Caco-2 (cell line): ENCODE measurements around the gene IRF1. TPM values are rescaled to one million over a fixed set of nuclear protein-coding genes. Genes with fewer than 3 reads are reported as not detected.
A peak's percentile ranks its signal among the peaks of the same experiment; 100 is the strongest.
"Not testable (repeated sequence)": the region's sequence is repeated elsewhere in the genome, so short reads cannot be mapped to it uniquely, and the experiment has no call there.

Experiments
- BruUV-seq: library from RNA; stranded (reverse); fragments of 400-500 nt; replicated peaks from 2 replicates; lab custom pipeline; 2021; lab: Mats Ljungman, UMichigan
- CTCF ChIA-PET: fragments of 300-600 bp; sonication (Branson Sonifier 250); formaldehyde crosslinking; loops from one replicate; lab custom pipeline; 2022; ENCODE audit warnings: antibody characterized with exemption; lab: Charles Lee
- POLR2A ChIA-PET: fragments of 300-600 bp; sonication (Branson Sonifier 250); formaldehyde crosslinking; loops from one replicate; lab custom pipeline; 2022; ENCODE audit warnings: antibody characterized with exemption; lab: Charles Lee
- DNase-seq, 2 experiments: peaks; one replicate each; pipeline versions ENCODE4 v3.0.0 to v3.0.0-alpha.2; 2020 to 2022
- H3K27me3 ChIP-seq: replicated peaks from 2 replicates; pipeline ENCODE4 v1.6.0; 2011; ENCODE audit warnings: low read length; ENCODE audit not compliant: control insufficient read depth, insufficient read depth
- H3K36me3 ChIP-seq: 2 replicates; pipeline ENCODE4 v1.5.1; 2011; ENCODE audit warnings: low read length; ENCODE audit not compliant: control insufficient read depth, insufficient read depth
- H3K4me1 ChIP-seq: fragments of 250-450 bp; sonication (Bioruptor Pico); 2 replicates; pipeline ENCODE4 v1.5.1; 2020; ENCODE audit warnings: mild to moderate bottlenecking
- H3K4me3 ChIP-seq: 2 replicates; pipeline ENCODE4 v1.5.1; 2011; ENCODE audit warnings: low read depth, mild to moderate bottlenecking, control low read depth, low read length
- H3K9me3 ChIP-seq: fragments of 250-450 bp; sonication (Bioruptor Pico); 2 replicates; pipeline ENCODE4 v1.5.1; 2020; ENCODE audit warnings: mild to moderate bottlenecking, moderate library complexity
- H3K27ac Mint-ChIP-seq: one replicate; pipeline ENCODE4 v1.8.0; 2022; ENCODE audit warnings: mixed read lengths; ENCODE audit not compliant: unreplicated experiment
- H3K27me3 Mint-ChIP-seq: one replicate; pipeline ENCODE4 v1.8.0; 2022; ENCODE audit warnings: mixed read lengths; ENCODE audit not compliant: insufficient read depth, unreplicated experiment
- H3K36me3 Mint-ChIP-seq: one replicate; pipeline ENCODE4 v1.8.0; 2022; ENCODE audit warnings: mild to moderate bottlenecking, mixed read lengths; ENCODE audit not compliant: insufficient read depth, unreplicated experiment
- H3K4me1 Mint-ChIP-seq: one replicate; pipeline ENCODE4 v1.8.0; 2022; ENCODE audit warnings: low read depth, mixed read lengths; ENCODE audit not compliant: unreplicated experiment
- H3K4me3 Mint-ChIP-seq: one replicate; pipeline ENCODE4 v1.8.0; 2022; ENCODE audit warnings: mild to moderate bottlenecking, moderate library complexity, mixed read lengths; ENCODE audit not compliant: unreplicated experiment
- H3K9me3 Mint-ChIP-seq: one replicate; pipeline ENCODE4 v1.8.0; 2022; ENCODE audit warnings: mixed read lengths; ENCODE audit not compliant: unreplicated experiment
- CTCF ChIP-seq, 2 experiments: fragments of 200-600 bp in 1 of 2; IDR thresholded peaks; 1 replicate in 1 of 2; 2 replicates in 1 of 2; pipeline versions ENCODE4 v1.5.1 to v1.8.0; 2011 to 2022; ENCODE audit warnings: antibody characterized with exemption in 1 of 2, control low read depth in 1 of 2, inconsistent platforms in 1 of 2, low read depth in 1 of 2, low read length in 1 of 2, mild to moderate bottlenecking in 1 of 2, moderate library complexity in 1 of 2; ENCODE audit not compliant: insufficient read depth in 1 of 2, severe bottlenecking in 1 of 2, unreplicated experiment in 1 of 2
- intact Hi-C: fragments of 100-400 bp; cut with micrococcal nuclease; formaldehyde crosslinking; loops from one replicate; pipeline ENCODE4 v1.10.0; 2022; ENCODE audit not compliant: unreplicated experiment
- total RNA-seq: library from RNA; stranded (reverse); gene quantifications from 2 replicates; pipeline ENCODE4 v1.2.3, GENCODE V29; 2022

Gene IRF1
- total RNA-seq, 1 experiment from 2014 or later, result 16.8 TPM

GRCh38 chr5:132526290-132526973, 35.9 kb upstream of the IRF1 start:
- peaks cover 12% of the 10 kb centered on the region for H3K9me3 Mint-ChIP-seq
- H3K4me1 Mint-ChIP-seq, result peaks cover under 1% of the 10 kb centered on the region
- POLR2A ChIA-PET, result interaction anchor here (1.9 kb wide), 1 partner anchor 30 kb away, joined by 5 read pairs; the partner anchor contains the start of gene RAD50

DNA sequence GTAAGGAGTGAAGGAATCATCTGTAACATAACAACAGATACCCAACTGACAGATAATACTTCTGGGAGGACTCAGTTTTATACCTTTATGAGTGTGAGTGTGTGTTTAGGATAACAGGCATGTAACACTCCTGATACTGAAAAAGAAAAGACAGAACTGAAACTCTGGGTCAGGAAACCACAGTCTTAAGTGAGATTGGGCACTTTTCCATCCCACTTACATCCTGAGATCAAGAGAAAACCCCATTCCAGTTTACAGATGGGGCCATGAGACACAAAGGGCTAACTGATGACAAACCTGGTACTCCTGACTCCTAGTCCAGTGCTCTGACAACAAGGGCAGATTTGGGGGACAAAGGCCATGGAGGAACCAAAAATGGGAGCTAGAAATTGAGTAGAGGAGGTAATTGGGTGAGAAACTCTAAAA, 34.7 kb upstream of the IRF1 start:
- Mint-ChIP-seq H3K27me3 (no peaks in the 10 kb centered on the region), H3K9me3 (peaks cover 24% of the 10 kb centered on the region), H3K4me1 (no peaks in the 10 kb centered on the region), H3K36me3 (no peaks in the 10 kb centered on the region), H3K27ac (no peak overlapping the region), H3K4me3 (no peak overlapping the region)
- Histone ChIP-seq H3K36me3 (no peaks in the 10 kb centered on the region), H3K4me3 (no peak overlapping the region), H3K4me1 (no peaks in the 10 kb centered on the region), H3K27me3 (no peaks in the 10 kb centered on the region), H3K9me3 (peaks cover 4% of the 10 kb centered on the region; the same call in 1 of the 2 replicates)
- no peak for DNase-seq
- ChIA-PET POLR2A (no interaction called here), CTCF (interaction anchor here (1.4 kb wide), 1 partner anchor 14 kb away, joined by 4 read pairs; no protein-coding TSS in a partner anchor)
- intact Hi-C loops, result loop anchor here (5.0 to 10.0 kb wide), 2 partner anchors 67 to 149 kb away; partner anchors contain the start of gene IL4
- no TSS peak for BruUV-seq
- no peak for TF ChIP-seq CTCF (IDR thresholded peaks at IDR 0.05; ENCODE audit: insufficient read depth in 1 of 2, low read depth in 1 of 2, low read length in 1 of 2, severe bottlenecking in 1 of 2, unreplicated experiment in 1 of 2)

More at GRCh38 chr5:132526290-132526973, 35.9 kb upstream of the IRF1 start:
- no peaks in the 10 kb centered on the region for H3K27me3 ChIP-seq
- Mint-ChIP-seq H3K27ac (no peak overlapping the region), H3K4me3 (peak overlapping the region; percentile 15), H3K36me3 (no peaks in the 10 kb centered on the region), H3K27me3 (peaks cover 1% of the 10 kb centered on the region)
- H3K4me3 ChIP-seq, result peak overlapping the region; percentile 19; the same call in 1 of the 2 replicates
- BruUV-seq, result no TSS peak
- DNase-seq, result peak; percentile 63 to 84
- H3K9me3 ChIP-seq, result no peaks in the 10 kb centered on the region
- H3K4me1 ChIP-seq, result no peaks in the 10 kb centered on the region
- no peaks in the 10 kb centered on the region for H3K36me3 ChIP-seq
- CTCF ChIA-PET, result interaction anchor here (0.6 to 2.0 kb wide), 15 partner anchors 13 to 294 kb away, joined by 3 to 14 read pairs (median 4); partner anchors contain the start of genes KIF3A and RAD50
- intact Hi-C loops, result loop anchor here (1.0 to 10.0 kb wide), 5 partner anchors 30 to 294 kb away; partner anchors contain the start of genes IL4 and RAD50
- peak; percentile 84 to 94 for TF ChIP-seq CTCF (IDR thresholded peaks at IDR 0.05; ENCODE audit: insufficient read depth in 1 of 2, low read depth in 1 of 2, low read length in 1 of 2, severe bottlenecking in 1 of 2, unreplicated experiment in 1 of 2)

GRCh38 chr5:132524877-132525276, 34.3 kb upstream of the IRF1 start:
- H3K9me3 ChIP-seq, H3K4me3 ChIP-seq, DNase-seq, CTCF ChIA-PET, H3K27ac Mint-ChIP-seq, POLR2A ChIA-PET, H3K27me3 Mint-ChIP-seq, H3K4me1 Mint-ChIP-seq, H3K36me3 ChIP-seq, BruUV-seq, H3K4me1 ChIP-seq, H3K27me3 ChIP-seq, H3K4me3 Mint-ChIP-seq, H3K36me3 Mint-ChIP-seq: not testable (repeated sequence)
- peaks cover 26% of the 10 kb centered on the region for H3K9me3 Mint-ChIP-seq
- intact Hi-C loops, result loop anchor here (5.0 to 10.0 kb wide), 2 partner anchors 67 to 150 kb away; partner anchors contain the start of gene IL4

DNA sequence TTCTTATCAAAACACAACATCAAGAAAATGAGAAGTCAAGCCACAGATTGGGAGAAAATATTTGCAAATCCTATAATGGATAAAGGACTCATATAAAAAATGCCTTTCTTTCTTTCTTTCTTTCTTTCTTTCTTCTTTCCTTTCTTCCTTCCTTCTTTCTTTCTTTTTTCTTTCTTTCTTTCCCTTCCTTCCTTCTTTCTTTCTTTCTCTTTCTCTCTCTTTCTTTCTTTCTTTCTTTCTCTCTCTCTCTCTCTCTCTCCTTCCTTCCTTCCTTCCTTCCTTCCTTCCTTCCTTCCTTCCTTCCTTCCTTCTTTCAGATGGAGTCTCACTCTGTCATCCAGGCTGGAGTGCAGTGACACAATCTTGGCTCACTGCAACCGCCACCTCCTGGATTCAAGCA, 31.5 kb upstream of the IRF1 start:
- POLR2A ChIA-PET, H3K27ac Mint-ChIP-seq, H3K36me3 Mint-ChIP-seq, H3K4me3 ChIP-seq, H3K4me3 Mint-ChIP-seq, H3K27me3 Mint-ChIP-seq, BruUV-seq, CTCF ChIA-PET, H3K4me1 Mint-ChIP-seq, DNase-seq, H3K4me1 ChIP-seq, H3K36me3 ChIP-seq, H3K9me3 ChIP-seq, H3K27me3 ChIP-seq: not testable (repeated sequence)
- peaks cover 26% of the 10 kb centered on the region for H3K9me3 Mint-ChIP-seq
- intact Hi-C loops, result loop anchor here (10.0 kb wide), 1 partner anchor 153 kb away; the partner anchor contains the start of gene IL4

DNA sequence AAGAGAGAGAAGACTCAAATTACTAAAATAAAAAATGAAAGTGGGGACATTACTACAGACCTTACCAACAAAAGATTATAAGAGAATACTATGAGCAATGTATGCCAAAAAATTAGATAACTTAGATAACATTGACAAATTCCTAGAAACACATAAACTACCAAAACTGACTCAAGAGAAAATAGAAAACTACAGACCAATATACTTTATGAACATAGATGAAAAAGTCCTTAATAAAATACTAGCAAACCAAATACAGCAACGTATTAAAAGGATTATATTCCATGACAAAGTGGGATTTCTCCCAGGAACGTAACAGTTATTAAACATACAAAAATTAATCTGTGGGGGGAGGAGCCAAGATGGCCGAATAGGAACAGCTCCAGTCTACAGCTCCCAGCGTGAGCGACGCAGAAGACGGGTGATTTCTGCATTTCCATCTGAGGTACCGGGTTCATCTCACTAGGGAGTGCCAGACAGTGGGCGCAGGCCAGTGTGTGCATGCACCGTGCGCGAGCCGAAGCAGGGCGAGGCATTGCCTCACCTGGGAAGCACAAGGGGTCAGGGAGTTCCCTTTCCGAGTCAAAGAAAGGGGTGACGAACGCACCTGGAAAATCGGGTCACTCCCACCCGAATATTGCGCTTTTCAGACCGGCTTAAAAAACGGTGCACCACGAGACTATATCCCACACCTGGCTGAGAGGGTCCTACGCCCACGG, 23.2 kb upstream of the IRF1 start:
- TSS peak; percentile 79 for BruUV-seq
- H3K36me3 Mint-ChIP-seq, intact Hi-C loops, H3K9me3 ChIP-seq, H3K4me1 ChIP-seq, H3K27me3 Mint-ChIP-seq, H3K27me3 ChIP-seq, POLR2A ChIA-PET, CTCF ChIA-PET, H3K4me1 Mint-ChIP-seq, H3K36me3 ChIP-seq, H3K9me3 Mint-ChIP-seq: not testable (repeated sequence)
- peak overlapping the region; percentile 95 for H3K27ac Mint-ChIP-seq
- peak overlapping the region; percentile 46 for H3K4me3 ChIP-seq
- peak overlapping the region; percentile 90 for H3K4me3 Mint-ChIP-seq
- DNase-seq, result peak; percentile 66 to 74
